ENCODE results near the gene ABCA1.

DNA sequence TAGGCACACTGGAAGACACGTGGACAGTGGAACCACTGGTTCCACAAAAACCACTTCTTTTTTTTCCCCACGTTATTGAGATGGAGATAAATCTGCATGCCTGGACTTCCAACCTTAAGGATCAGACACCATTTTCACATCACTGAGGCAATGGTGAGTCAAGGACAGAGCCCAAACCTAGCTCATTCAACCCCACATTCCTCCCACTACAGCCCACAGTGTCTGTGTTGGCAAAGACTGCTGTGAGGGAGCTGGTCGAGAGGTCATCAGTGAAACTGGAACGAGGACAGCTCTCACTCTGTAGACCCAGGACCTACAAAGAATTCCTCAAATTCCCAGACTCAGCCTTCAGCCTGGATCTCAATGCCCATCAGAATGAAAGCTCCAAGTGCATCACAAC is 74.8 kb downstream of the ABCA1 start:
- TF ChIP-seq CTCF (conservative IDR thresholded peaks at IDR 0.05; ENCODE audit: low read length): no peak
- TF ChIP-seq EZH2phosphoT487 (IDR thresholded peaks at IDR 0.05; ENCODE audit: borderline replicate concordance, low read depth, low read length): no peak
